ENCODE data around the gene TRIM5.

DNA sequence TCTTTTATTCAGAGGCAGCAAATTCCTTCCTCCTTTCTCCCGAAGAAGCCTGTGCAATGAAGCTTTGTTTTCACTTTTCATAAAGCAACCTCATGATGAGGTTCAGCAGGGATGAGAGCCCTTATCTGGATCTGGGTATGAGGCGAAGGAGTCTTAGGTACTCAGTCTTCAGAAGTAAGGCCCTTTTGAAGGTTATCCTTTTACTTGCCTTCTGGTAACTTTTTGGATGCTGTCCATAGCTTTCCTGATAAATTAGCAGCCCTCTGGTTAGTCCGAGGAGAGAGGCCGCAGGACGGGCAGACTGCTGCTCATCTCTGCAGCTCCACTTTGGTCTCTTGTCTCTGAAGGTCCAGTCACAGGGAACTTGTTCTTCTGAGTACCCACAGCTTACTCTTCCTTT, 5.9 kb upstream of the TRIM5 start:
- TF ChIP-seq POLR2A (IDR thresholded peaks at IDR 0.05) = no peak
- TF ChIP-seq, protein P1, sequence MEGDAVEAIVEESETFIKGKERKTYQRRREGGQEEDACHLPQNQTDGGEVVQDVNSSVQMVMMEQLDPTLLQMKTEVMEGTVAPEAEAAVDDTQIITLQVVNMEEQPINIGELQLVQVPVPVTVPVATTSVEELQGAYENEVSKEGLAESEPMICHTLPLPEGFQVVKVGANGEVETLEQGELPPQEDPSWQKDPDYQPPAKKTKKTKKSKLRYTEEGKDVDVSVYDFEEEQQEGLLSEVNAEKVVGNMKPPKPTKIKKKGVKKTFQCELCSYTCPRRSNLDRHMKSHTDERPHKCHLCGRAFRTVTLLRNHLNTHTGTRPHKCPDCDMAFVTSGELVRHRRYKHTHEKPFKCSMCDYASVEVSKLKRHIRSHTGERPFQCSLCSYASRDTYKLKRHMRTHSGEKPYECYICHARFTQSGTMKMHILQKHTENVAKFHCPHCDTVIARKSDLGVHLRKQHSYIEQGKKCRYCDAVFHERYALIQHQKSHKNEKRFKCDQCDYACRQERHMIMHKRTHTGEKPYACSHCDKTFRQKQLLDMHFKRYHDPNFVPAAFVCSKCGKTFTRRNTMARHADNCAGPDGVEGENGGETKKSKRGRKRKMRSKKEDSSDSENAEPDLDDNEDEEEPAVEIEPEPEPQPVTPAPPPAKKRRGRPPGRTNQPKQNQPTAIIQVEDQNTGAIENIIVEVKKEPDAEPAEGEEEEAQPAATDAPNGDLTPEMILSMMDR (IDR thresholded peaks at IDR 0.05) = no peak

Measured in testis (tissue), 2 donors.